ENCODE measurements around the gene PPP2R2B. TPM values are rescaled to one million over a fixed set of nuclear protein-coding genes. Genes with fewer than 3 reads are reported as not detected.
"Not testable (repeated sequence)": the region's sequence is repeated elsewhere in the genome, so short reads cannot be mapped to it uniquely, and the experiment has no call there.

PPP2R2B gene
- total RNA-seq, 1 donor from 2014 or later: 2.2 TPM

GRCh38 chr5:146607659-146608332 is 270.8 kb downstream of the PPP2R2B start:
- no peak for DNase-seq

GRCh38 chr5:146606893-146607292 is 271.7 kb downstream of the PPP2R2B start:
- DNase-seq: no peak

- DNase-seq: no peak
These were observed 278.2 kb downstream of the PPP2R2B start for GRCh38 chr5:146600376-146600775.

GRCh38 chr5:146599261-146599660 is 279.3 kb downstream of the PPP2R2B start:
- DNase-seq: no peak

GRCh38 chr5:146595088-146595487 is 283.5 kb downstream of the PPP2R2B start:
- no peak for DNase-seq

- DNase-seq: no peak
These were observed 286.2 kb downstream of the PPP2R2B start for GRCh38 chr5:146592352-146592751.

- DNase-seq: no peak
These were observed 289.6 kb downstream of the PPP2R2B start for GRCh38 chr5:146589028-146589345.

- DNase-seq: no peak
These were observed 290.1 kb downstream of the PPP2R2B start for GRCh38 chr5:146588331-146589027.

GRCh38 chr5:146586752-146587151 is 291.8 kb downstream of the PPP2R2B start:
- no peak for DNase-seq

GRCh38 chr5:146584750-146585149 is 293.8 kb downstream of the PPP2R2B start:
- no peak for DNase-seq

- DNase-seq: no peak
These were observed 296.4 kb downstream of the PPP2R2B start for GRCh38 chr5:146582051-146582596.

GRCh38 chr5:146580237-146580636 is 298.3 kb downstream of the PPP2R2B start:
- DNase-seq: no peak

GRCh38 chr5:146574713-146575112 is 303.8 kb downstream of the PPP2R2B start:
- no peak for DNase-seq

- no peak for DNase-seq
These were observed 310.4 kb downstream of the PPP2R2B start for GRCh38 chr5:146568161-146568560.

- DNase-seq: no peak
These were observed 312.7 kb downstream of the PPP2R2B start for GRCh38 chr5:146565764-146566367.

GRCh38 chr5:146564007-146564762 is 314.4 kb downstream of the PPP2R2B start:
- DNase-seq: no peak

- DNase-seq: no peak
These were observed 316.1 kb downstream of the PPP2R2B start for GRCh38 chr5:146562461-146562860.

- DNase-seq: no peak
These were observed 316.8 kb downstream of the PPP2R2B start for GRCh38 chr5:146561711-146562110.

GRCh38 chr5:146560205-146560812 is 318.2 kb downstream of the PPP2R2B start:
- no peak for DNase-seq

GRCh38 chr5:146556884-146557283 is 321.7 kb downstream of the PPP2R2B start:
- not testable (repeated sequence) for DNase-seq

GRCh38 chr5:146553446-146553845 is 325.1 kb downstream of the PPP2R2B start:
- DNase-seq: no peak

- DNase-seq: no peak
These were observed 328.9 kb downstream of the PPP2R2B start for GRCh38 chr5:146549615-146550014.
